UCSD-AML1 (cell line): ENCODE data around the gene MDGA2.

Experiments used
- DNase-seq: peaks from one replicate; lab custom pipeline; 2025; ENCODE audit not compliant: unreplicated experiment; lab: John Stamatoyannopoulos, UW

Gene MDGA2

GRCh38 chr14:47154276-47154797, 521.1 kb downstream of the MDGA2 start:
- no peak for DNase-seq

GRCh38 chr14:47153746-47154145, 521.7 kb downstream of the MDGA2 start:
- no peak for DNase-seq

- DNase-seq: no peak
These were observed 525.1 kb downstream of the MDGA2 start for GRCh38 chr14:47150267-47150666.

GRCh38 chr14:47149326-47149725, 526.1 kb downstream of the MDGA2 start:
- DNase-seq: no peak

- DNase-seq: no peak
These were observed 526.7 kb downstream of the MDGA2 start for GRCh38 chr14:47148686-47149085.

DNA sequence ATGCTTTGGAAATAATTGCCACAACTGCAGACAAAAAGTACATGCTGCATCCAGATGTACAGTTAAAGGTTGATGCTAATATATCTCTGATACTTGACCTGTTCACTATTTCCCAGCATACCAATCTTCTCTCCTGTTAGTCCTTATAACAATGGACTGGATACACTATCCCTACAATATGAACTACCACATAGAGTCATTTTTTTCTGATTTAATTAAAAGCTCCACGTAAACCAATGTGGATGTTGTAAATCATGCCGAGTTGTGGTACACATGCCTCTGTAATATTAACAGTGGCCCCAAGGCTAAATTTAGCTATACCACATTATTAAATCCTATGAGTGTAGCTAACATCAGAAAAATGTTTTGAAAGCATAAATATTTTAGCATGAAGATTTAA, 554.8 kb downstream of the MDGA2 start:
- no peak for DNase-seq

DNA sequence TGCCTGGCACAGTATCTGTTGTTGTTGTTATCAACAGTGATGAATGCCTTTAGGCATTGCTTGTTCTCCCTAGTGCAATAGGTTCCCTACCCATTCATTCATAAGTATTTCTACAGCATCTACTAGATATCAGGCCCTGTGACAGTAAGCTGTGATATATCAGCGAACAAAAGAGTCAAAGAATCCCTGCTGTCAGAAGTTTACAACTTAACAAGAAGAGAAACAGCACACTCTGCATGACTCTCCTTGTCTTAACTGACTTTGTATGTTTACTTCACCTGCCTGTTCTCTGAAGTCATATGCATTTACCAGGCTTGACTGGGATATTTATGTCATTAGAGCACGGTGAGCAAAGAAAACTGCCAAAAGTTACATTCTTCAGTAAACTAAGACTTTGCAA, 571.6 kb downstream of the MDGA2 start:
- DNase-seq: no peak

- no peak for DNase-seq
These were observed 572.9 kb downstream of the MDGA2 start for GRCh38 chr14:47102472-47102871.

DNA sequence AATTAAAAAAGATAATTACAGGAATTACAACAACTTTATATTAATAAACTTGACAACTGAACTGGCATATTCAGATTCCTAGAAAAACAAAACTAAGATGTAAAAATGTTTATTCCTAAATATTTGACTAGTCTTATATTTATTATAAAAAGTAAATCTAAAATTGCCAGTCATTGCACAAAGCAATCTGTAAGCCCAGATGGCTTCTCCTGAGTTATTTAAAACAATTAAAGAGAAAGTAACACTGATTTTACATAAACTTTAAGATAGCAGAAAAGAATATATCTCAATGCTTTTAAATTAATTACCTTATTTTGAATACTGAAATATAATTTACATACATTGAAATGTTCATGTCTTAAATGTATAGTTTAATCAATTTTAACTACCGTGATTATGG, 589.7 kb downstream of the MDGA2 start:
- DNase-seq: no peak

DNA sequence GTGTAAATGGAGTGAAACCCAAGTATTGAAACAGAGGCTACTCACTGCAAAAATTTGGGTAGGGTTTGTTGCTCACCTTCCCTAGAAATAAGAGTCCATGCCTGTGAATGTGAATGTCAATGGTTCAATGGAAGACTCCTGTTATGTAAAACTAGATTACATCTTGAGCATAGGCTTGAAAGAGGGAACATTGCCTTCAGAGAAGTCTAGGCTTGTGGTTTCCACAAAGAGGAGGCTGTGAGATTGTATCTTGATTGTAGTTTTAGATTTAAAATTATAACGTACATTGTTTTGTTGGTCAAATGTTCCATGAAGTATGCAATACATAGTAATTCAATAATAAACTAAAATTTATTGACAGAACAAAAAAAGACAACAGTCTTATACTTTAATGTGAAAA, 610.1 kb downstream of the MDGA2 start:
- DNase-seq: no peak

- DNase-seq: no peak
These were observed 615.4 kb downstream of the MDGA2 start for GRCh38 chr14:47060050-47060449.

DNA sequence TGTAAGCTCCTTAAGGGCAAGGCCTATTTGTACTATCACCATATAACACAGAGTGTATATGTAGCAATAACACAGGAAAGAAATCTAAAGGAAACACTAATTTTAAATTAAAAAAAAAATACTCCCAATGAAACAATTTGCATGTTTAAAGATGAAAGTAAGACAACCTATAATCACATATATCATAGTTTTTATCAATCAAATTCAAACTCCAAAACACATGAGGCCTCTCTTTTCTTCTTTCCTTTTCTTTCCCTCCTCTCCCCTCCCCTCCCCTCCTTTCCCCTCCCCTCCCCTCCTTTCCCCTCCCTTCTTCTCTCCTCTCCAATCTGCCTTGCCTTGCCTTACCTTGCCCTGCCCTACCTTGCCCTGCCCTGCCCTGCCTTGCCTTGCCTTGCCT, 618.0 kb downstream of the MDGA2 start:
- no peak for DNase-seq

GRCh38 chr14:47044841-47045240, 630.6 kb downstream of the MDGA2 start:
- peak; percentile 6 for DNase-seq

GRCh38 chr14:47040550-47040949, 634.9 kb downstream of the MDGA2 start:
- no peak for DNase-seq

DNA sequence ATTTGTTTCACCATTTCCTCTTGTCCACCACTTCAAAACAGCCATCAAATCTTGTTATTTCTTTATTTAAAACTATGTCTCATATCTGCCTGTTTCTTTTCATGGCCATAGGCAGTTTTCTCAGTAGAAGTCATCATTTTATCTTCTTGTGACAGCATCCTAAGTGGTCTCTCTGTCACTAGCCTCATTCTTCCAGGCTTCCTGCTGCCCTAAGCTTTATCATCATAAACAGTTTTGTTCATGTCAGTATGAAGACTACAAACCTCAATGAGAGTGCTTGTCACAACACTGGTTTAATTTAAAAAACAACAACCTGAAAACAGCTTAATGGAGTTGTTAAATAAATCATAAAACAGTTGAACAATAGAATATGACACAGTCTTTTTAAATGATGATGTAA, 636.1 kb downstream of the MDGA2 start:
- DNase-seq: no peak

DNA sequence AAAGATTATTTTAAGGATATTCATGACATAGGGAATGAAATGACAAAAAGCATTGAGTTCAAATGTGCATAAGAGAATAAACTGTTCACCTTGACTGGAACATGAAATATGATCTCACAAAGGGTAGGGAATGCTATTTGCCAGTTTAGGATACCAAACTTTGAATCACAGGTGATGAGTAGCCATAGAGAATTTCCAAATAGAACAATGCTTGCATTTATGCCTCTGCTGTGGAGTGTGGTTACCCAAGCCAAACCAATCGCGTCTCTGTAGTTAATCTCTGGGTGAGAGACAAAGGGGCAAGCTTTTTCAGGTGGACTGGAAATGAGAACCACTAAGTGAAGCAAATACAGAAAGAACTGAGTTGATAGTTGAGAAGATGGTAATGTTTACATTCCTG, 652.7 kb downstream of the MDGA2 start:
- no peak for DNase-seq

- DNase-seq: no peak
These were observed 654.9 kb downstream of the MDGA2 start for GRCh38 chr14:47020500-47020899.

- DNase-seq: no peak
These were observed 662.7 kb downstream of the MDGA2 start for GRCh38 chr14:47012533-47013280.

- DNase-seq: no peak
These were observed 665.8 kb downstream of the MDGA2 start for GRCh38 chr14:47009615-47010014.

- no peak for DNase-seq
These were observed 666.7 kb downstream of the MDGA2 start for GRCh38 chr14:47008732-47009131.

DNA sequence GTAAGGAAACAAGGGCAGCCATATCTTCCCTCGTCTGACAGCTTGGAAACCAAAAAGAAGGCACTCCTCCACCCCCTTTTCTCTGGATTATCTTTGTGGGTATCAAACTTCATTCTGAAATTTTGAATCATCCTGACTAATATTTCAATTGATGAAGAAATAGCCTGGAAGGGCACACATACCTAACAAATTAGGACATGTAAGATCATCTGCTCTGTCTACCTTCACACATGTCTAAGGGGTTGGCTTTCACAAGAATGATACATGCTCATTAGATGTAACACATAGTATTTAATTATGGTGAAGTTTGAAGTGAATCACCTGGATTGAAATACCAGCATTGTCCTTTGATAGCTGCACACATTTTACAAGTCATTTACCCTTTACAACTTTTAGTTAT, 675.7 kb downstream of the MDGA2 start:
- no peak for DNase-seq

DNA sequence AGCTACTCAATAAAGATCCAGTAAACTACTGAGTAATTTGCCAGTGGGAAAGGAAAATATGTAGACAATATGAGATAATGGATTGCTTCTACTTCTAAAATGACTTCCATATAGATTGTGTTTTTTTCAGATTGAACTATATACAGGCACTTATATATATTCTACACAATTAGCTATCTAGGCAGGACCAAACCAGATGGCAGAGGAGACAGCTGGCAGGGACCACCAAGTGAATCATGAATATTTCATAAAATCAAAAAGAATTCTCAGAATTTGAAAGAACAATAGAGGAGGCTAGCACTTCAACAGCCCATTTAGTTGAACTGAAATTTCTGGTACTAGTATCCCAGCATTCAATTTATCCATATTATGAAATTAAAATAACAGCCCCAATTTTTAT, 685.8 kb downstream of the MDGA2 start:
- DNase-seq: no peak

GRCh38 chr14:46988312-46988711, 687.1 kb downstream of the MDGA2 start:
- no peak for DNase-seq
